Activated naive CD8-positive, alpha-beta T cell (primary cell): Measurements from ENCODE around the gene OOSP4A.
"Not testable (repeated sequence)": the region's sequence is repeated elsewhere in the genome, so short reads cannot be mapped to it uniquely, and the experiment has no call there.

Experiments
- H3K27ac Mint-ChIP-seq: one replicate; pipeline ENCODE4 v1.8.0; 2021; ENCODE audit warnings: mixed read lengths
- H3K27me3 Mint-ChIP-seq: one replicate; pipeline ENCODE4 v1.8.0; 2021; ENCODE audit warnings: mixed read lengths
- H3K36me3 Mint-ChIP-seq: one replicate; pipeline ENCODE4 v1.8.0; 2021; ENCODE audit warnings: mixed read lengths
- H3K4me1 Mint-ChIP-seq: one replicate; pipeline ENCODE4 v1.8.0; 2021; ENCODE audit warnings: low read depth, mixed read lengths
- H3K4me3 Mint-ChIP-seq: one replicate; pipeline ENCODE4 v1.8.0; 2021; ENCODE audit warnings: mild to moderate bottlenecking, mixed read lengths
- H3K9me3 Mint-ChIP-seq: one replicate; pipeline ENCODE4 v1.8.0; 2021; ENCODE audit warnings: low read depth, mixed read lengths

Gene OOSP4A

GRCh38 chr11:59960502-59961381 is 3.1 kb upstream of the OOSP4A start:
- H3K36me3 Mint-ChIP-seq = no peaks in the 10 kb centered on the region
- no peak overlapping the region for H3K27ac Mint-ChIP-seq
- H3K27me3 Mint-ChIP-seq = peaks cover 15% of the 10 kb centered on the region
- H3K4me3 Mint-ChIP-seq = no peak overlapping the region
- H3K9me3 Mint-ChIP-seq = peaks cover 3% of the 10 kb centered on the region
- no peaks in the 10 kb centered on the region for H3K4me1 Mint-ChIP-seq

GRCh38 chr11:59962107-59962482 is 1.7 kb upstream of the OOSP4A start:
- no peak overlapping the region for H3K4me3 Mint-ChIP-seq
- peaks cover 3% of the 10 kb centered on the region for H3K9me3 Mint-ChIP-seq
- no peaks in the 10 kb centered on the region for H3K36me3 Mint-ChIP-seq
- no peak overlapping the region for H3K27ac Mint-ChIP-seq
- H3K27me3 Mint-ChIP-seq = peaks cover 14% of the 10 kb centered on the region
- H3K4me1 Mint-ChIP-seq = no peaks in the 10 kb centered on the region

GRCh38 chr11:59965424-59965823 is 1.6 kb downstream of the OOSP4A start:
- Mint-ChIP-seq H3K27ac (no peak overlapping the region), H3K4me1 (no peaks in the 10 kb centered on the region), H3K27me3 (peaks cover 5% of the 10 kb centered on the region), H3K9me3 (no peaks in the 10 kb centered on the region), H3K36me3 (no peaks in the 10 kb centered on the region), H3K4me3 (no peak overlapping the region)

GRCh38 chr11:59966201-59966600 is 2.4 kb downstream of the OOSP4A start:
- Mint-ChIP-seq H3K27me3 (peaks cover 5% of the 10 kb centered on the region), H3K27ac (no peak overlapping the region), H3K4me3 (no peak overlapping the region), H3K4me1 (no peaks in the 10 kb centered on the region), H3K36me3 (no peaks in the 10 kb centered on the region), H3K9me3 (no peaks in the 10 kb centered on the region)

- Mint-ChIP-seq H3K4me3 (no peak overlapping the region), H3K36me3 (no peaks in the 10 kb centered on the region), H3K27me3 (peaks cover 5% of the 10 kb centered on the region), H3K9me3 (no peaks in the 10 kb centered on the region), H3K4me1 (no peaks in the 10 kb centered on the region), H3K27ac (no peak overlapping the region)
Measured at GRCh38 chr11:59967677-59968394, 4.0 kb downstream of the OOSP4A start.

GRCh38 chr11:59968395-59968783 is 4.6 kb downstream of the OOSP4A start:
- Mint-ChIP-seq H3K9me3 (no peaks in the 10 kb centered on the region), H3K4me3 (no peak overlapping the region), H3K27ac (no peak overlapping the region), H3K27me3 (peaks cover 6% of the 10 kb centered on the region), H3K36me3 (no peaks in the 10 kb centered on the region), H3K4me1 (no peaks in the 10 kb centered on the region)

- Mint-ChIP-seq H3K27ac (no peak overlapping the region), H3K36me3 (no peaks in the 10 kb centered on the region), H3K4me1 (no peaks in the 10 kb centered on the region), H3K4me3 (no peak overlapping the region), H3K27me3 (peaks cover 1% of the 10 kb centered on the region), H3K9me3 (no peaks in the 10 kb centered on the region)
Measured at GRCh38 chr11:59973097-59973496, 9.3 kb downstream of the OOSP4A start.

GRCh38 chr11:59981106-59981770 is 17.4 kb downstream of the OOSP4A start:
- no peaks in the 10 kb centered on the region for H3K4me1 Mint-ChIP-seq
- H3K27me3 Mint-ChIP-seq = peaks cover 11% of the 10 kb centered on the region
- H3K36me3 Mint-ChIP-seq = no peaks in the 10 kb centered on the region

GRCh38 chr11:59982037-59982436 is 18.2 kb downstream of the OOSP4A start:
- H3K27ac Mint-ChIP-seq, H3K9me3 Mint-ChIP-seq, H3K36me3 Mint-ChIP-seq, H3K4me1 Mint-ChIP-seq, H3K4me3 Mint-ChIP-seq: not testable (repeated sequence)
- peaks cover 11% of the 10 kb centered on the region for H3K27me3 Mint-ChIP-seq

More at GRCh38 chr11:59981106-59981770, 17.4 kb downstream of the OOSP4A start:
- H3K27ac Mint-ChIP-seq = no peak overlapping the region
- H3K9me3 Mint-ChIP-seq = no peaks in the 10 kb centered on the region
- H3K4me3 Mint-ChIP-seq = no peak overlapping the region

- Mint-ChIP-seq H3K36me3 (no peaks in the 10 kb centered on the region), H3K27me3 (peaks cover 11% of the 10 kb centered on the region), H3K9me3 (no peaks in the 10 kb centered on the region), H3K4me3 (no peak overlapping the region), H3K27ac (no peak overlapping the region), H3K4me1 (no peaks in the 10 kb centered on the region)
Measured at GRCh38 chr11:59983212-59983611, 19.4 kb downstream of the OOSP4A start.

- Mint-ChIP-seq H3K27me3 (peaks cover 7% of the 10 kb centered on the region), H3K4me3 (no peak overlapping the region), H3K27ac (no peak overlapping the region), H3K4me1 (no peaks in the 10 kb centered on the region), H3K36me3 (no peaks in the 10 kb centered on the region), H3K9me3 (peaks cover 4% of the 10 kb centered on the region)
Measured at GRCh38 chr11:59984368-59984767, 20.5 kb downstream of the OOSP4A start.

- Mint-ChIP-seq H3K27me3 (peaks cover 2% of the 10 kb centered on the region), H3K4me1 (no peaks in the 10 kb centered on the region), H3K9me3 (peaks cover 16% of the 10 kb centered on the region), H3K4me3 (no peak overlapping the region), H3K27ac (no peak overlapping the region), H3K36me3 (no peaks in the 10 kb centered on the region)
Measured at GRCh38 chr11:59990421-59990820, 26.6 kb downstream of the OOSP4A start.

- no peaks in the 10 kb centered on the region for H3K36me3 Mint-ChIP-seq
- H3K9me3 Mint-ChIP-seq = peaks cover 16% of the 10 kb centered on the region
- H3K4me1 Mint-ChIP-seq = no peaks in the 10 kb centered on the region
- no peak overlapping the region for H3K27ac Mint-ChIP-seq
- H3K4me3 Mint-ChIP-seq = no peak overlapping the region
- H3K27me3 Mint-ChIP-seq = peaks cover 2% of the 10 kb centered on the region
Measured at GRCh38 chr11:59992425-59992824, 28.6 kb downstream of the OOSP4A start.

GRCh38 chr11:59997800-59998199 is 34.0 kb downstream of the OOSP4A start:
- peaks cover 6% of the 10 kb centered on the region for H3K27me3 Mint-ChIP-seq
- H3K36me3 Mint-ChIP-seq = no peaks in the 10 kb centered on the region

GRCh38 chr11:59999691-60000090 is 35.9 kb downstream of the OOSP4A start:
- H3K9me3 Mint-ChIP-seq = no peaks in the 10 kb centered on the region
- no peaks in the 10 kb centered on the region for H3K36me3 Mint-ChIP-seq
- H3K27ac Mint-ChIP-seq = no peak overlapping the region
- H3K4me1 Mint-ChIP-seq = no peaks in the 10 kb centered on the region
- H3K27me3 Mint-ChIP-seq = peaks cover 8% of the 10 kb centered on the region
- no peak overlapping the region for H3K4me3 Mint-ChIP-seq

More at GRCh38 chr11:59997800-59998199, 34.0 kb downstream of the OOSP4A start:
- no peak overlapping the region for H3K27ac Mint-ChIP-seq
- H3K4me1 Mint-ChIP-seq = no peaks in the 10 kb centered on the region
- no peaks in the 10 kb centered on the region for H3K9me3 Mint-ChIP-seq
- no peak overlapping the region for H3K4me3 Mint-ChIP-seq
